ENCODE data around the gene TBRG4. TPM values are rescaled to one million over a fixed set of nuclear protein-coding genes. Genes with fewer than 3 reads are reported as not detected.
"Not testable (repeated sequence)": the region's sequence is repeated elsewhere in the genome, so short reads cannot be mapped to it uniquely, and the experiment has no call there.

The TBRG4 gene
- total RNA-seq, 1 experiment from 2014 or later: 125 TPM

DNA sequence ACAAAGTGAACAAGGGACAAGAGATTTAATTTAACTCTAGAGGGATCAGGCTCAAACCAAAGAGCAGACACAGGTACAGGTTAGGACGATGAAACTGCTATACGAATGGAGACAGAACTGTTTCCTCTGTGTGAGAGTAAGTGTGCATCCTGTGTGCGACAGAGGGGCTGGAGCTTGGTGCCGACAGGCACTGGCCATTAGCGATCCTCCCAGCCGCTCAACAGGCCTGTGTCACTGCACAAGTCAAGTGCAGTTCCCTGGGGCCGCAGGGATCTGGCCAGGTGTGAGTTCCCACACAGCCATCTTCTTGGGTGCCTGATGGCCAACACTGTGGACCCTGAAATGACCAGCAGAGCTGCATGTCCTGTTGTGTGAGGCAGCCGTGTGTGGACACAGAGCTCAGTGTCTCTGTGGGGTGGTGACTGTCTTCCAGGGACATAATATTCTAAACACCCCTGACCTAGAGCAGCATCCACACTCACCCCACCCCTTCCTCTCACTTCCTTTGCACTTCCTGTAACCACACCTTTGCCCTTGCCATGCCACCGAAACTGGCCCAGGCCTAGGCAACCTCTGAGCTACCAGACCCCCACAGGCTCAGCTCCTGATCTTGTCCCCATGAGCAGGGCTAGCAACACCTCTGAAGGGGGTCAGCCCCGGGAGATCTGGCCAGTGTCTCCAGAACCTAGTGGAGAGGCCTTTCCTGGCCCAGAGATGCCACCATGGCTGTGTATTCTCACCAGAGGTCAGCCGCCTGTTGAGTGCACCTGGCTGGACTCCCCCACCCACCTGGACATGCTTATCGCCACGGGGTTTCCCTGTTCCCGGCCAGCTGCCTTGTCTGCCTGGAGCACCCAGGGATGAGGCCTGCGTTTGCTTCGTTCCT, 11.7 kb upstream of the TBRG4 start:
- no peak for DNase-seq (ENCODE audit: extremely low read depth, low read depth)

GRCh38 chr7:45119550-45119949, 8.1 kb upstream of the TBRG4 start:
- DNase-seq (ENCODE audit: extremely low read depth, low read depth): no peak

DNA sequence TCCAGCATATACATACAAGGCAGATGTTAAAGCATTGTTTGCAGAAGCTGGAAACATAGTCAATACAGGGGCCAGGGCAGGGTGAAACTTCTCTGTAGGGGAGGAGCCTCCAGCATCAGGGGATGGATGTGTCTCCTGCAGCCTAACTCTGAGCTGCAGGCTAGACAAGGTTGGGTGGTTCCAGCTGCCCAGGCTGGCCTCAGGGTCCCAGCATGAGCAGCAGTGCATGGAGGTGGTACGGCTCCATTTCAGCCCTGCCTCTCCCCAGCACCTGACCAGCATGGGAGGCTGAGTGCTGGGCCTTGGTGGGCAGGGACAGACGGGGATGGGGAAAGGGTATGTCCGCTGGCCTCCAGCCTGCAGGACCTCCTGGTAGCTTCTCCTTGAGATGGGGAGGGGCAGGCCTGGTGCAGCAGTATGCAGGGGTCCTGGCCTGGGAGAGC, 7.4 kb upstream of the TBRG4 start:
- no peak for DNase-seq (ENCODE audit: extremely low read depth, low read depth)

DNA sequence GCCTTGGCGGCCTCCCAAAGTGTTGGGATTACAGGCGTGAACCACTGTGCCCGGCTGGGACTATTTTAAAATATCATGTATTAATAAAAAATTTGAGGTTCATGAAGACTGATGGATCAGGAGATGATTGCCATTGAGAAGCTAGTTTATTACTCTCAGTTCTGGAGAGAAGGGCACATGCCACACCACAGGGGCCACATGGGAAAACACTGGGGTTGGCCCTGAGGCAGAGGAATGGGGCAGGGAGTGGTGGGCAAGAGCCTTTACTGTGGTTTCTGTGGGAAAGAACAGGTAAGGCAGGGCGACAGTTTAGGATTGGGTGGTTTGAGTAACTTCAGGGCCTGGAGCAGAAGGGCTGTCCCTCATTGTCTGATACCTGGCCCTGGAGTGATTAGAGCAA, 6.8 kb upstream of the TBRG4 start:
- DNase-seq (ENCODE audit: extremely low read depth, low read depth): no peak

- no peak for DNase-seq (ENCODE audit: extremely low read depth, low read depth)
These were observed 6.1 kb upstream of the TBRG4 start for GRCh38 chr7:45117582-45117981.

DNA sequence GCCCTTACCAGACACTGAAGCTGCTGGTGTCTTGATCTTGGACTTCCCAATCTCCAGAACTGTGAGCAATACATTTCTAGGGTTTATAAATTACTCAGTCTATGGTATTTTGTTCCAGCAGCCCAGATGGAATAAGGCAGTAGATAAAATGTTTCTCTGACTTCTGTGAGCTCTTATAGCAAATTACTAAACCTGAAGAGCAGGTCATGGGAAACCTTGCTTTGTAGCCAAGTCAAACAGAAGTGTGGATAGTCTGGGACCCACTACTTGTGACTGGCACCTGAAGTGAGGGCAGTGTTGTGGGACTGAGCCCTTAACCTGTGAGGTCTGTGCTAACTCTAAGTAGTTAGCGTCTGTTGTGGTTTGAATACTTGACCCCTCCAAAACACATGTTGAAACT, 4.6 kb upstream of the TBRG4 start:
- no peak for DNase-seq (ENCODE audit: extremely low read depth, low read depth)

DNA sequence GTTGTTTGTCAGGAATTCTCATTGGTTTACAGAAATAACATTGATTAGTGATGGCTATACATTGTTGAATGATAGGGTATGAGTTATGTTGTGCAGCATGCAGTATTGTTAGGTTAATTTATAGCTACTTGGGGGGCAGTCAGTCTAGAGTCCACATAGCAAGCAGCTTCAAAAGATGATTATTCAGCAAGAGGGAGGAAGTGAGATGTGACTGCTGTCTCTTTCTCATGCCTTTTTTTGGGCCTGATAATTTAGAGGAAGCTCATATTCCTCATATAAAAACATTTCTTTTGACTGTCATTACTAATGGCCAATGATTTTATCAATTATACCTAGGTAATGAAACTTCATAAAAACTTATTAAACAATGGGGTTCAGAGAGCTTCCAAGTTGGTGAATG, 3.4 kb upstream of the TBRG4 start:
- no peak for DNase-seq (ENCODE audit: extremely low read depth, low read depth)

DNA sequence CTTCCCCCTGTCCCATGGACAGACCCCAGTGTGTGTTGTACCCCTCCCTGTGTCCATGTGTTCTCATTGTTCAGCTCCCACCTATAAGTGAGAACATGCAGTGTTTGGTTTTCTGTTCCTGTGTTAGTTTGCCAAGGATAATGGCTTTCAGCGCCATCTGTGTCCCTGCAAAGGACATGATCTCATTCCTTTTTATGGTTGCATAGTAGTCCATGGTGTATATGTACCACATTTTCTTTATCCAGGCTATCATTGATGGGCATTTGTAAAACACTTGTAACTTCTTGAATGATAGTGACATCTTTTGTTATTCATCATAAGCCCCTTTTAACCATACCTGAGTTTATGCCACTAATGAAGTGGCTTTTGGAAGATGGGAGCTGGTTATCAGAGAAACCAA, 2.8 kb upstream of the TBRG4 start:
- DNase-seq (ENCODE audit: extremely low read depth, low read depth): not testable (repeated sequence)

- DNase-seq (ENCODE audit: extremely low read depth, low read depth): no peak
These were observed 1.2 kb upstream of the TBRG4 start for GRCh38 chr7:45112648-45113047.

DNA sequence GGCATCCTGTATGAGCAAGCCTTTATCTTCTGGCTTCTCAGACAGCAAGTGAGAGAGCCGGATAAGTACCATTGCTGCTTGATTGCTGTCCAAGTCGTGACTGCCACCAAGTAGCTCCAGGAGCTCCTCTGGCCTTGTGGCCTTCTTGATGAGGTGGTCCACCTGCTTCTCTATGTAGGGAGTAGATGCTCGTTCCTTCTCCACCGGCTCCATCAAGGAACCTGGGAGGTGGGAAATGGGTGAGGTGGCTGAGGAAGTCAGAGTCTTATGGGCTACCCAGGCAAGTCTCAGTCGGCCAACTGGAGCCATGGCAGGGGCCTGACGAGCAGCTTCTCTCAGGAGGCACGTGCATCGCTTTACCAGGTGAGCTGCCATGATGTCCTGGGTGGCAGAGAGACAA, 2.6 kb downstream of the TBRG4 start:
- no peak for DNase-seq (ENCODE audit: extremely low read depth, low read depth)

DNA sequence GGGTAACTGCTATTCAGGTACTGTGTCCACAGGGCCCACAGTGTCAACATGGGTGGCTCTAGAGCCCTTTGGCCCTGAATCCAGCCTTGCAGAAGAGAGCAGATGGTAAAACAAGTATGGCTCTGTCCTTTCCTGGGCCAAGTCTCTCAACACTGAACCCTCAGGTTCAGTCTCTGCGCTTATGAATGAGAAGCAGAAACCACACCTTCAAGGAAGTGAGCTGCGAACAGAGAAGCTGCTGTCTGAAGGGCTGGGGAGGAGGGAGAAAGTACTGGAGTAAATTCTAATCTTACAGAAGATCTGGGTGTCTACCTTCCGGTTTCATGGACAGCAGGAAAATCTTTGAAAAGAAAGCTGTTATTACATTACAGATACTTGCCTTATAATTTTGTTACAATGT, 4.1 kb downstream of the TBRG4 start:
- DNase-seq (ENCODE audit: extremely low read depth, low read depth): no peak

- DNase-seq (ENCODE audit: extremely low read depth, low read depth): no peak
These were observed 4.7 kb downstream of the TBRG4 start for GRCh38 chr7:45106820-45107219.

DNA sequence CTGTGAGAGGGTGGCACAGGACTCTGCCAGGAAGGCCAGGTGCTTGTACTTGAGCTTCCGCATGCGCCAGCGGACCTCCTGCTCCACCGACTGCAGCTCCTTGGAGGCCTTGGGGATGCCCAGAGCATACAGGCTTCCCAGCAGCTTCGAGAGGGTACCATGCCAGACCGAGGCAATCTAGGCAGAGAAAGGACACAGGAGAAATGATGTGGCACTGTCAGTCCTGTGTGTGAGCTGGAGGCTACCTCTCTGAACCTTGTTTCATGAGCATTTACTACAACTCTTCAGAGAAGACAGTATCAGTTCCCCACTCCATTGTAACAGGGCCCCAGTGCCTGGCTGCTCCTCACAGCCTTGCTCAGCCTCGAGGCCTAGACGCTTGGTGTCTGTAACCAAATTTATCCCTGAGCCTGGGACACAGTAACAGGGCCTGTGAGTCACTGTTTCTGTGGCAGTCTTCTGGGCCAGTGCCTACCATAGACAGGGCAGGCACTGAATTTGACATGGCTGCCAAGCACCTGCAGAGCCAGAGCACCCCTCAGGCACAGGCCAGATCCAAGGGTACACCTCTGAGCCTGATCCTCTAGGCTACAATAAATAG, 5.8 kb downstream of the TBRG4 start:
- no peak for DNase-seq (ENCODE audit: extremely low read depth, low read depth)

GRCh38 chr7:45104844-45105587, 6.5 kb downstream of the TBRG4 start:
- DNase-seq (ENCODE audit: extremely low read depth, low read depth): no peak

DNA sequence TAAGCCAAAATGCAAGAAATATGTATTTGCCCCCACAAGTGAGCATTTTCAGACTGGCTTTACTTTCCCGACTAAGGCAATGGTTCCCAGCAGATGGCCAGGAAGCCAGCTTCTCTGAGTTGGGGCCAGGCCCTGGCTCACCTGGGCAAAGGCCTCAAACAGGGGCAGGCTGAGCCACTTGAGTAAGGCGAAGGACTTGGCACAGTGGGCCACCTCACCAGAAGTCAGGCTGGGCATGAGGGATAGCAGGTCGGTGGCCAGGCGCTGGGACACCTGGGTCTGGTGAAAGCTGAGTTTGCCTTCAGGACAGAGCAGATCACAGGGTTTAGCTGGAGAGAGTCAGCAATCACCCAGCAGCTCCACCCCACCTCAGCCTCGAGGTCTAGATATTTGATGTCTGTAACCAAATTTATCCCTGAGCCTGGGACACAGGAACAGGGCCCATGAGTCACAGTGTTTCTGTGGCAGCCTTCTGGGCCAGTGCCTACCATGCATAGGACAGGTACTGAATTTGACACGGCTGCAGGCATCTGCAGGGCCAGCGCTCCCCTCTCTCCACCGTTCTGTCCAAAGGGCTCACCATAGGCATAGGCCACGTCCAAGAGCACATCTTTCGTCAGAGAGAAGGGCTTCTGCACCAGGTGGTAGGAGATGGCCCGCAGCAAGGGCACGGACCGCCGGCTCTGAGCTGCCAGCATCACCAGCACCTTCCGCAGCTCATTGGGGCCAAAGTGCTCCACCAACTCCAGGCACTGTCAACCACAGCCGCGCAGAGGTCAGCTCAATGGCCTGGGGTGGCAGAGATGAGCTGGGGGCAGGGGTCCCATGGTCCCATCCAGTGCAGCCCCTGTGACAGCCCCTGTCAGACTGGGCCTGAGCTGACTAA, 7.3 kb downstream of the TBRG4 start:
- no peak for DNase-seq (ENCODE audit: extremely low read depth, low read depth)

DNA sequence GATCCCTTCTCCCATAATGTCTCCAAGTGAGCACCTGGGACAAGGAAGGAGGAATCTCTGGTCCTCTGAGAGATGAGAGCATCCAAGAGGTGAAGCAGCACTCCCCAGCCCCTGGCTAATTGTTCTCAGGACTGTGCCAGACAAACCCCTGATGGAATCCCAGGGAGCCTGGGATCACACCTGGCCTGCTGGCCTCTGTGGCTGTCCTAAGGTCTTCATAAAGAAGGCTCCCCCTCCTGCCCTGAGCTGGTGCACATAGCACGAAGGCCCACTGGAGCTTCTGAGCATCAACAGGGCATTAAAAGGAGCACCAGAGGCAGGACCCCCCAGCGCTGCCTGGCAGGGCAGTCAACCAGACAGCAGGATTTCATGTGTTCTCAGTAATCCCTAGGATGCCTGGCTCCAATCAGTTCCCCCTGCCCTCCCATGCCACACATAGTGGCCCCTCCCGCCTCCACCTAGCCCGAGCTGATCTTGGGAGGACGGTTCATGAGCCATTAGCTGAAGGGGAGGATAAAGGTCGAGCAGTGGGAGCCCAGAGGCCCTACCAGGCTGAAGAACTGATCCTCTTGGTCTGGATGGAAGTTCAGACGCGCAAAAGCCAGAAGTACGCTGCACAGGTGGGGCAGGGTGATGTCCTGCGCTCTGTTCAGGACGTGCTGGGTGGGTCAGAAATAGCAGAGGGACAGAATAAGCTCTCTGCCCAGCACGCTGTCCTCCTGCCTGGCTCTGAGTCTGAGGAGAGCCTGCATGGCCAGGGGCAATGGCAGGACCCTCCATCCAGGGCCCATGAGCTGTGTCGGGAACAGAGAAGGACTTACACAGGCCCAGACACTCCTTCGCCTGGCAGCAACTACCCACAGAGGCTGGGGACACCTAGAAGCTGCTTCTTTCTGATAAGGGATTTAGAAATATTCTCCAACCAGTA, 8.4 kb downstream of the TBRG4 start:
- no peak for DNase-seq (ENCODE audit: extremely low read depth, low read depth)

- DNase-seq (ENCODE audit: extremely low read depth, low read depth): no peak
These were observed 9.7 kb downstream of the TBRG4 start for GRCh38 chr7:45101748-45102147.

DNA sequence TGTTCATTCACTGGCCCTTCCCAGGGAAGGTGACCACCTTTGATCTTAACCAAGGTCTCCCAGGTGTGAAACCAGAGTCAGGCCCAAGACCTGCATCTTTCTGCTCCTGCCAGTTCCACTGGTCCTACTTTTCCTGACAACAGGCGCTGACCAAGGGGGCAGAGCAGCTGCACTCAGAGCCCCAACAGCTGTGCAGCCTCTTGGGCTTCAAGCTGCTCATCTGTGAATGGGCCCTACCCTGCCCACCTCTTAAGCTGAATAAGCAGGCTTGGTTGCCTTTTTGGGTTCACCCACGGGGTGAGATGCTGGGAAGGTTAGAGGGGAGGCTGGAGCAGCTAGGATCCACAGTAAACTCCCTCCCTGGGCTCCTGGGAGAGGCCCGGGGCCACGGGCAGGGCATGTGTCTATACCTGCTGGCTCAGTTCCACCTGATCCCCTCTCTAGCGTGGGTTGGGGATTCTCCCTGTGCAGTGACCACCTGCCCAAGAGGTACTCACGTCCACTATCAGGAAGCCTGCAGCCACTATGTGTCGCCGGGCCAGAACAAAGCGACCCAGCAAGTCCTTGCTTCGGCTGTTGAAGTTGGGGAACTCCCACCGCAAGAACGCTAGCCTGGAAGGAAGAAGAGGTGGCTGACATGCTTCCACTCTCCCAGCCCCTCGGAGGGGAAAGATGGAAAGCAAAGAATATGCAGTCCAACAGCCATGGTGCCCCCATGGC, 10.6 kb downstream of the TBRG4 start:
- no peak for DNase-seq (ENCODE audit: extremely low read depth, low read depth)
